Naive B cell (primary cell): ENCODE measurements around the gene ABCA9. TPM values are rescaled to one million over a fixed set of nuclear protein-coding genes. Genes with fewer than 3 reads are reported as not detected.
"Not testable (repeated sequence)": the region's sequence is repeated elsewhere in the genome, so short reads cannot be mapped to it uniquely, and the experiment has no call there.

ENCODE experiments used
- ATAC-seq, 2 donors: fragments of 150-1000 bp; cut with Tn5 transposase; 2 replicates each; pipeline ENCODE4 v1.10.0; 2021; ENCODE audit warnings: low read depth in 2 of 2, mild to moderate bottlenecking in 2 of 2, moderate library complexity in 2 of 2
- DNase-seq: peaks from one replicate; pipeline ENCODE4 v3.0.0; 2022
- H3K27ac Mint-ChIP-seq, 6 donors: one replicate each; pipeline ENCODE4 v1.8.0; 2020 to 2022; ENCODE audit warnings: mild to moderate bottlenecking in 6 of 6, mixed read lengths in 6 of 6, moderate library complexity in 5 of 6, inconsistent platforms in 2 of 6
- H3K27me3 Mint-ChIP-seq, 3 donors: one replicate each; pipeline ENCODE4 v1.8.0; 2021 to 2022; ENCODE audit warnings: mixed read lengths in 3 of 3, mild to moderate bottlenecking in 1 of 3
- H3K36me3 Mint-ChIP-seq, 2 donors: one replicate each; pipeline ENCODE4 v1.8.0; 2020 to 2022; ENCODE audit warnings: mixed read lengths in 2 of 2, inconsistent platforms in 1 of 2, mild to moderate bottlenecking in 1 of 2
- H3K4me1 Mint-ChIP-seq, 3 donors: one replicate each; pipeline ENCODE4 v1.8.0; 2020 to 2022; ENCODE audit warnings: mixed read lengths in 3 of 3, inconsistent platforms in 1 of 3, mild to moderate bottlenecking in 1 of 3, moderate library complexity in 1 of 3
- H3K4me3 Mint-ChIP-seq, 8 donors: one replicate each; pipeline ENCODE4 v1.8.0; 2020 to 2022; ENCODE audit warnings: mild to moderate bottlenecking in 8 of 8, mixed read lengths in 8 of 8, moderate library complexity in 8 of 8, inconsistent platforms in 2 of 8
- H3K9me3 Mint-ChIP-seq, 7 donors: one replicate each; pipeline ENCODE4 v1.8.0; 2020 to 2022; ENCODE audit warnings: mixed read lengths in 7 of 7, mild to moderate bottlenecking in 5 of 7, inconsistent platforms in 2 of 7, moderate library complexity in 1 of 7
- polyA plus RNA-seq, 6 donors: library from polyadenylated mRNA; unstranded; fragments of 300-500 nt; fragmentation: Illumina TruSeq; gene quantifications; one replicate each; pipeline ENCODE4 v1.2.3, GENCODE V29; 2021; ENCODE audit warnings: low read depth in 6 of 6

The ABCA9 gene
- polyA plus RNA-seq, 6 donors from 2014 or later = not detected

GRCh38 chr17:68953340-68953997 is 107.3 kb downstream of the ABCA9 start:
- DNase-seq (no peak), ATAC-seq (no peak)
- peaks cover 0 to 7% (median 0%) of the 10 kb centered on the region in 3 donors for H3K27me3 Mint-ChIP-seq
- H3K27ac Mint-ChIP-seq = no peak overlapping the region
- no peaks in the 10 kb centered on the region for H3K36me3 Mint-ChIP-seq
- no peak overlapping the region for H3K4me3 Mint-ChIP-seq
- no peaks in the 10 kb centered on the region for H3K4me1 Mint-ChIP-seq
- H3K9me3 Mint-ChIP-seq = peaks cover 0 to 4% (median 0%) of the 10 kb centered on the region in 7 donors

- Mint-ChIP-seq H3K27ac (peak overlapping the region in 1 of 6 donors; percentile 11), H3K4me1 (no peaks in the 10 kb centered on the region), H3K27me3 (peaks cover 0 to 8% (median 0%) of the 10 kb centered on the region in 3 donors), H3K4me3 (no peak overlapping the region), H3K36me3 (no peaks in the 10 kb centered on the region), H3K9me3 (peaks cover 0 to 6% (median 0%) of the 10 kb centered on the region in 7 donors)
- no peak for DNase-seq
- no peak for ATAC-seq
Observed at GRCh38 chr17:68950725-68951124, 110.0 kb downstream of the ABCA9 start.

GRCh38 chr17:68947868-68948267 is 112.9 kb downstream of the ABCA9 start:
- H3K36me3 Mint-ChIP-seq, H3K9me3 Mint-ChIP-seq, H3K4me1 Mint-ChIP-seq, ATAC-seq, H3K4me3 Mint-ChIP-seq, H3K27me3 Mint-ChIP-seq, DNase-seq, H3K27ac Mint-ChIP-seq: not testable (repeated sequence)

DNA sequence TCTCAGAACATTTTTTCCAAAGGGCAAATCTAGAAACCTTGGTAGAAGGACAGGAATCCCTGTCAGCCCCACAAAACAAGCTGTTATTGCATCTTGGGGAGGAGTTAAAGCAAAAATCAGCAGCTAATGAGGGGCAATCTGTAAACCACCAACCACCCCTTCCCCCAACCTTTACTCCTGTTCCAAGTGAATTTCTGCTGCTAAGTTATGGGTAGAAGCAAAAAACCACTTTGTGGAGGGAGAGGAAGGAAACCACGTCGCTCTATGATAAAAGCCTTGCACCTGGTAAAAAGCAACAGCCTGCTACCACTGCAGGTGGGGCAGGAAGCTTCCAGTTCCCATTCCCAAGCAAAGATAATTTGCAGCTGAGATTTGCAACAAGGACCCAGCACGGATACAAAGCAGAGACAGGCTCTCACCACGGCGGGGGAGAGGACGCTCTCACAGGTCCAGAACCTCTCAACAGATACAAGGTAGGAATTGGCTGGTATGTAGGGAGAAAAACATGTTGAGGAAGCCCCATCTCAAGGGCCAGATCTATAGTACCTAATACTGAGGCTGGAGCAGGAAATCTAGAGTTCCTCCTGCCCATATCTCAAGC is 116.2 kb downstream of the ABCA9 start:
- Mint-ChIP-seq H3K36me3 (no peaks in the 10 kb centered on the region), H3K9me3 (peaks cover 0 to 8% (median 3%) of the 10 kb centered on the region in 7 donors), H3K4me1 (peaks cover 0 to 7% (median 0%) of the 10 kb centered on the region in 3 donors), H3K4me3 (no peak overlapping the region), H3K27me3 (peaks cover 0 to 15% (median 5%) of the 10 kb centered on the region in 3 donors), H3K27ac (peak overlapping the region in 1 of 6 donors; percentile 49)
- no peak for ATAC-seq
- DNase-seq = no peak

DNA sequence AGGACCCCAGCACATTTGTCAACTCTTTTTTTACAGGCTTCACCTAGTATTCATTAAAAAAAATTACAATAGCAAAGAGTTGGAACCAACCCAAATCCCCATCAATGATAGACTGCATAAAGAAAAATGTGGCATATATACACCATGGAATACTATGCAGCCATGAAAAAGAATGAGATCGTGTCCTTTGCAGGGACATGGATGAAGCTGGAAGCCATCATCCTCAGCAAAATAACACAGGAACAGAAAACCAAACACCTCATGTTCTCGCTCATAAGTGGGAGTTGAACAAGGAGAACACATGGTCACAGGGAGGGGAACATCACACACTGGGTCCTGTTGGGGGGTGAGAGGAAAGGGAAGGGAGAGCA is 116.9 kb downstream of the ABCA9 start:
- peaks cover 0 to 16% (median 5%) of the 10 kb centered on the region in 3 donors for H3K27me3 Mint-ChIP-seq
- ATAC-seq, H3K27ac Mint-ChIP-seq, H3K36me3 Mint-ChIP-seq, H3K4me1 Mint-ChIP-seq, H3K9me3 Mint-ChIP-seq, H3K4me3 Mint-ChIP-seq, DNase-seq: not testable (repeated sequence)

- H3K36me3 Mint-ChIP-seq = no peaks in the 10 kb centered on the region
- no peak overlapping the region for H3K27ac Mint-ChIP-seq
- peaks cover 0 to 7% (median 0%) of the 10 kb centered on the region in 3 donors for H3K4me1 Mint-ChIP-seq
- H3K9me3 Mint-ChIP-seq = peaks cover 0 to 8% (median 3%) of the 10 kb centered on the region in 7 donors
- H3K4me3 Mint-ChIP-seq = no peak overlapping the region
- DNase-seq (no peak), ATAC-seq (no peak)
- peaks cover 0 to 11% (median 5%) of the 10 kb centered on the region in 3 donors for H3K27me3 Mint-ChIP-seq
Observed at GRCh38 chr17:68943123-68943811, 117.5 kb downstream of the ABCA9 start.

DNA sequence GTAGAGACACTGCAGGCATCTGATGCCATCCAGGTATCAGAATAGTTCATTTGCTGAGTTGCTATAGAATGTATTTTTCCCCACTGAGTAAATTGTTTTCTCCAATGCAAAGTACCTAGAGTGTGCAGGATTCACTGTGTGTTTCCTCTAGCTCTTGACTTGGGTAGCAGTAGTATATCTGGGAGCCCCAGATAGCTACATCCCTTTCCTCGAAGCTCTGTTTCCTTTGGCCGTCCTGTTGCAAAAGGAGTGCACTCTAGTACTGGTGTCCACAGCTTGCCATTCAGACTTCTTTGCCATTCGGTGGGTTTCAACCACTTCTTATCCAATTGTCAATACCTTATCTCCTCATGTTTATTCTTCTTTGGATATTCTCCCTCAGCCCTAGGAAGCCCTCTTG is 118.3 kb downstream of the ABCA9 start:
- Mint-ChIP-seq H3K27ac (peak overlapping the region in 1 of 6 donors; percentile 6), H3K27me3 (peaks cover 0 to 11% (median 5%) of the 10 kb centered on the region in 3 donors), H3K4me3 (no peak overlapping the region), H3K9me3 (peaks cover 0 to 8% (median 0%) of the 10 kb centered on the region in 7 donors), H3K36me3 (no peaks in the 10 kb centered on the region), H3K4me1 (peaks cover 0 to 7% (median 0%) of the 10 kb centered on the region in 3 donors)
- DNase-seq (no peak), ATAC-seq (no peak)

- no peak for DNase-seq
- H3K4me3 Mint-ChIP-seq = no peak overlapping the region
- H3K9me3 Mint-ChIP-seq = peaks cover 0 to 8% (median 0%) of the 10 kb centered on the region in 7 donors
- peaks cover 0 to 7% (median 0%) of the 10 kb centered on the region in 3 donors for H3K4me1 Mint-ChIP-seq
- no peaks in the 10 kb centered on the region for H3K36me3 Mint-ChIP-seq
- no peak overlapping the region for H3K27ac Mint-ChIP-seq
- no peak for ATAC-seq
- peaks cover 0 to 11% (median 5%) of the 10 kb centered on the region in 3 donors for H3K27me3 Mint-ChIP-seq
Observed at GRCh38 chr17:68941761-68942160, 119.0 kb downstream of the ABCA9 start.

GRCh38 chr17:68939195-68939594 is 121.5 kb downstream of the ABCA9 start:
- no peaks in the 10 kb centered on the region for H3K36me3 Mint-ChIP-seq
- no peak for ATAC-seq

GRCh38 chr17:68937890-68938514 is 122.7 kb downstream of the ABCA9 start:
- no peaks in the 10 kb centered on the region for H3K36me3 Mint-ChIP-seq
- H3K4me1 Mint-ChIP-seq = no peaks in the 10 kb centered on the region
- ATAC-seq (no peak), DNase-seq (no peak)
- H3K9me3 Mint-ChIP-seq = no peaks in the 10 kb centered on the region
- H3K27me3 Mint-ChIP-seq = peaks cover 5 to 11% (median 5%) of the 10 kb centered on the region in 3 donors
- H3K27ac Mint-ChIP-seq = peak overlapping the region in 1 of 6 donors; percentile 31
- no peak overlapping the region for H3K4me3 Mint-ChIP-seq

More at GRCh38 chr17:68939195-68939594, 121.5 kb downstream of the ABCA9 start:
- peaks cover 5 to 11% (median 5%) of the 10 kb centered on the region in 3 donors for H3K27me3 Mint-ChIP-seq
- no peak overlapping the region for H3K27ac Mint-ChIP-seq
- DNase-seq = no peak
- peaks cover 0 to 8% (median 0%) of the 10 kb centered on the region in 7 donors for H3K9me3 Mint-ChIP-seq
- no peak overlapping the region for H3K4me3 Mint-ChIP-seq
- H3K4me1 Mint-ChIP-seq = no peaks in the 10 kb centered on the region

DNA sequence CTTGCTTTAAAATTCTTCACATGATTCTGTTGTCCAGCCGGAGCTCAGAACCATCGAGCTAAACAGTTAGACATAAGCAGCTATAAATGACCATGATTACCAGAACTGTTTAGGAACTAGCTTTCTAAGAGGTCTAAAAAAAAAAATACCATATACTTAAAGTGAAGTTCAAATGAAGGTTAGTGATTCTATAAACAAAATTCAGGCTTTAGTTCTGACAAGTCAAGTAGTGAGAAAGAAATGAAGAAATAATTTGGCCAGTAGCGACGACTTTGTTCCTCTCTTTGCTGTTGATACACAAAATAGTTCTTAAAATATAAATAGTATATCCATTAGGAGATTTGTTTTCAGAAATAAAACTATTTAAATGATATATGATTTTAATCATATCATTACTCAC is 133.2 kb downstream of the ABCA9 start:
- no peaks in the 10 kb centered on the region for H3K9me3 Mint-ChIP-seq
- no peaks in the 10 kb centered on the region for H3K36me3 Mint-ChIP-seq
- no peaks in the 10 kb centered on the region for H3K4me1 Mint-ChIP-seq
- DNase-seq (no peak), ATAC-seq (no peak)
- H3K27ac Mint-ChIP-seq = no peak overlapping the region
- no peak overlapping the region for H3K4me3 Mint-ChIP-seq
- H3K27me3 Mint-ChIP-seq = peaks cover 0 to 7% (median 6%) of the 10 kb centered on the region in 3 donors

- peaks cover 0 to 6% (median 0%) of the 10 kb centered on the region in 3 donors for H3K27me3 Mint-ChIP-seq
- H3K9me3 Mint-ChIP-seq = peaks cover 0 to 2% (median under 1%) of the 10 kb centered on the region in 7 donors
- H3K27ac Mint-ChIP-seq = no peak overlapping the region
- ATAC-seq (no peak), DNase-seq (no peak)
- no peaks in the 10 kb centered on the region for H3K36me3 Mint-ChIP-seq
- H3K4me1 Mint-ChIP-seq = no peaks in the 10 kb centered on the region
- H3K4me3 Mint-ChIP-seq = no peak overlapping the region
Observed at GRCh38 chr17:68924793-68925720, 135.7 kb downstream of the ABCA9 start.
